PC-3 (cell line): Measurements from ENCODE around the gene TNPO2.

Source experiments
- CTCF ChIP-seq: fragments of 300-600 bp; sonication (generic); conservative IDR thresholded peaks from 2 replicates; pipeline ENCODE4 v1.5.1; 2017; ENCODE audit warnings: antibody characterized with exemption, low read depth, mild to moderate bottlenecking, low read length
- EZH2 ChIP-seq: fragments of 300-600 bp; sonication (generic); IDR thresholded peaks from one replicate; pipeline ENCODE4 v1.6.1; 2017; ENCODE audit warnings: antibody characterized with exemption, mild to moderate bottlenecking, low read length; ENCODE audit not compliant: unreplicated experiment
- EZH2phosphoT487 ChIP-seq: fragments of 300-600 bp; sonication (generic); IDR thresholded peaks from 2 replicates; pipeline ENCODE4 v1.6.1; 2018; ENCODE audit warnings: mild to moderate bottlenecking, antibody characterized with exemption, low read length, borderline replicate concordance

GRCh38 chr19:12665281-12665573 lies 58.5 kb downstream of the TNPO2 start:
- no peak for TF ChIP-seq CTCF
- no peak for TF ChIP-seq EZH2
- TF ChIP-seq EZH2phosphoT487 = no peak
